HG02763 (cell line): ENCODE measurements around the gene PTP4A1.
A peak's percentile ranks its signal among the peaks of the same experiment; 100 is the strongest.
"Not testable (repeated sequence)": the region's sequence is repeated elsewhere in the genome, so short reads cannot be mapped to it uniquely, and the experiment has no call there.

Experiments used
- ATAC-seq: cut with Tn5 transposase; IDR thresholded peaks from one replicate; pipeline ENCODE4 v1.9.1; 2021; ENCODE audit warnings: mild to moderate bottlenecking, moderate library complexity; ENCODE audit not compliant: unreplicated experiment

PTP4A1 gene

DNA sequence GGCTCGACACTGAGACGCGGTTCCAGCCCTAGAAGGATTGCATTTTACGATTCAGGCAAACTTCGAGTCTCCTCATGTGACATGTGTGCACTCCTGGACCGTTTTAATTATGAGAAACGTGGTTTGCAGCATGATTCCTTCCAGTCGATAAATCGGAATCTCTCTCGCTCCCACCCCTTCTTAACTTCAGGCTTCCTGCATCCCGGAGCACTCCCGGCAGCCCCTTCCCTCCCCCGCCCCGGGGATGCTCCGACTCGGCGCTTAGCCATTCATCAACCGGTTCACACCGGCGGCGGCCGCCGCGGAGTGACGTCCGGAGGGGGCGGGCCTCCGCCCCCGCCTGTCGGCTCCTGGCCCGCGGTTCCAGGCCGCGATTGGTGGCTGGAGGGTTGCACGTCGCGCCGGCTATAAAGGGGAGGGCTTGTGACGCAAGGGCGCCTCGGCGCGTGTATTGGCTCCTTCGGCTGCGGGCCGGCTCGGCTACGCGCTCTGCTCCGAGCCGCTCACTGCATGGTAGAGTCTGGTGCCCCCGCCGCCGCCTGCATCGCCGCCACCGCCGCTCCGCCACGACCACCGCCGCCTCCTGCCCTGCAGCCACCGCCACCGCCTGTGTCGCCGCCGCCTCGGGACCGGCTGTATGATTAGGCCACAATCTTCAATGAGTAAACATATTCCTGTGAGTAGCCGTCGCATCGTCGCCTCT lies at the start of gene PTP4A1, which contains the start of gene LOC128125822:
Gene PTP4A1 (plus strand): TSS at position 437 of the 703 bp plus-strand sequence. CDS start 4,401 bp downstream, outside the sequence.
Gene LOC128125822 (plus strand): TSS at position 437 of the 703 bp plus-strand sequence.
- ATAC-seq: peak; percentile 87

DNA sequence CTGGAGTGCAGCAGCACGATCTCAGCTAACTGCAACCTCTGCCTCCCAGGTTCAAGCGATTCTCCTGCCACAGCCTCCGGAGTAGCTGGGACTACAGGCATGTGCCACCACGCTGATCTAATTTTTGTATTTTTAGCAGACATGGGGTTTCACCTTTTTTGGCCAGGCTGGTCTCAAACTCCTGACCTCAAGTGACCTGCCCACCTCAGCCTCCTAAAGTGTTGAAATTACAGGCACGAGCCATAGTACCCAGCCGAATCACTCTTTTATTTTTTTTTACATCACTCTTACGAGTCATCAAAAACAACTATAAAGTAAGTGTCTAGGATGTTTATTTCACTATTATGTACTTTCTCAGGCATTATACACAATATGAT lies 49.4 kb upstream of the PTP4A1 start:
- ATAC-seq: not testable (repeated sequence)

DNA sequence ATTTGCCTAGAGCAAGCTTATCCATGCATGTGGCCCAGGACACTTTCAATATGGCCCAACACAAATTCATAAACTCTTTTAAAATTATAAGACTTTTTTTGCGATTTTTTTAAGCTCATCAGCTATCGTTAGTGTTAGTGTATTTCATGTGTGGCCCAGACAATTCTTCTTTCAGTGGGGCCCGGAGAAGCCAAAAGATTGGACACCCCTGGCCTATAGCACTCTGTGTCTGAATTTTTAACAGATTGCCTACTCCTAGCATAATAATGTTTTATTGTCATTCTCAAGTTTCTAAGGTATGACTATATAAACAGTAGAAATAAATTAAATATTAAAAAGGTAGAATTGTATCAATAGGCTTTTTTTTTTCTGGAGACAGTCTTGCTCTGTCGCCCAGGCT lies 48.6 kb upstream of the PTP4A1 start:
- no peak for ATAC-seq

DNA sequence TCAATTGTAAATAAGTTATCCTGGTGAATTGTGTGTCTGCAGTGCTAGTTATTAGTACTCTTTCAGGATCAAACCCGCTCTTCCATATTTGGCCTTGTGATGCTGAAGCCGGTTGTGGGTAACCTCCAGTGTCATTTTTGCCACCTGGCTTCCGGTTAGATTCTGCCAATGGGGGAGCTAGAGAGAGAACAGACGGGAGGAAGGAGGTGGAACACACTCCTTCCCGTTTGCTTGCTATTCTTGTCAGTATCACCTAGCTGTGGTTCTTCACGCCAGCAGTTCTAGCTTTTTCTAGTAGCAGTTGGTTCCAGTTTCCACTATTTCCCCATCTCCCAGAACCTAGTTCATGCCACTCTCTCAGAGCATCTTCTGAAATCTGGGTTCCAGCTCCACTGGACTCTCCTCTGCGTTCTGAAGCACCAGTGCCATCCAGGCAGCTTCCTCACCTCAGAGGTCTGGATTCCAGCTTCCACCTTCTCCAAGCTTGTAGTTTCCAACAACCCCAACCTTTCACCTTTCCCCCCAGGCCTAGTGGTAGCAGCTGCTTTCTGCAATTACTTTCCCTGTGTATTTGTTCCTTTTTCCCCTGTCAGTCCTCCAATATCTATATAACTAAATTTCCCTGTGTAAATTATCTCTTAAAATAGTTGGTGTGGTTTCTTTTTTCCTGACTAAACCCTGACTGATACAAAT lies 46.9 kb upstream of the PTP4A1 start:
- no peak for ATAC-seq

DNA sequence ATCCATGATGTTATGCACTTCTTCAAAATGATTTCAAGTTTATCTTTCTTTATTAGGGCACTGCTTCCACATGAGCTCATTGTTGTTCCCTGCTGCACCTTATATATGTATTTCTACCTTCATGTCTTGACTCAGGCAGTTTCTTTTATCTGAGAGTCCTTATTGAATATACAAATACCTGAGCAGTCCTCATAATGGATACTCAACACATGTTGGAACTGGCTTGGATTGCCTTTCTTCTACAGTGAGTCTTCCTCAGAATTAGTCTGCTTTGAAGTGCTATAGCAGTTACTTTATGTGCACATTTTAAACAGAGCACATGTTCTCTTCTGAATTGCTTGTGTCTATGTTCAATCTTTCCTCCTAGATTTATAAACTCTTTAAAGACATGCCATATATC lies 45.3 kb upstream of the PTP4A1 start:
- no peak for ATAC-seq

DNA sequence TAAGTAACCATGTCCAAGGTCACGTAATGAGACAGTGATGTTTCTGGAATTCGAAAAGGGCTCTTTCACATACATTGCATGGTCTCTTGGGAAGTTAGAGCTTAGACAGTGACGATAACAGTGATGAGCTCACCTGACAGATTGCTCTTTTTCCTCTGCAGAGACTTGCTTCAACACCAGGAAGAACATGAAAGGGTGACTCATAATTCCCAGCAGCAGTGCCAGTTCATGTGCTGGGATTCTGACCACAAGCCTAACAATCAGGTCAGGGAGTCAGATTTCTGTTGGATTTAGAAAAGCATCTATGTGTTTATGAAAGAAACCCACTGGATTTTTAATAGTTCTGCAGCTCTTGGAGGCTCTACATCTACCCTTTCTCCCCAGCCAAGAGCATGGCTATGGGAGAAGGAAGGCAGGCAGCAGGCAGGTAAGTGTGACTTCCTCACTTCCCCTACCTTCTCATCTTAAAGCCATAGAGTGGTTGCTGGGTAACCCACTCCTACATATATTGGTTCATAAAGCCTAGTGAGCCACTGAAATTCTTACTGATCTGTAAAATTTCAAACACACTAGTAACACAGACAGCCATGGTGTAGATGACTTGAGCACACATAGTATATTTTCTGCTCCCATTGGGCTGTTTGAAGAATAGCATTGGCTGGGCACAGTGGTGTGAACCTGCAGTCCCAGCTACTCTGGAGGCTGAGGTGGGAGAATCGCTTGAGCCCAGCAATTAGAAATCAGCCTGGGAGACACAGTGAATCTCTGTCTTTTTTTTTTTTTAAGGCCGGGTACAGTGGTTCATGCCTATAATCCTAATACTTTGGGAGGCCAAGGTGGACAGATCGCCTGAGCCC lies 44.4 kb upstream of the PTP4A1 start:
- ATAC-seq: no peak

DNA sequence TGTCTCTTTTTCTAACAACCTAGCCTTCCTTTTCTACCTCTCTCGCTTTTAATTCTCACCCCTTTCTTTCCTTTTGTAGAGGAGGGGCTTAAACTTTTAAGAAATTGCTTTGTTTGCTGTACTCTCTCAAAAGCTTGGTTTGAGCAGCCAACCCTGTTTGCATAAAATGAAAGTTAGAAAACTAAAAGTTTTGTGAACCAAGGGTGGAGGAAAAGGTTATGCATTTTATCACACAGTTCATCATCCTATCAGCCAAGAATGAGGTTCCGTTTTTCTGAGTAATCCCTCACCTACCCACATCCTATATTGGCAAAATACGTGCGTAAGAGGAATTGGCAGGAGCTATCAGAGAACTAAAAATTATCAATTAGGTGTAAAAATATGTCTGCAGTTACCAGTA lies 42.8 kb upstream of the PTP4A1 start:
- no peak for ATAC-seq

DNA sequence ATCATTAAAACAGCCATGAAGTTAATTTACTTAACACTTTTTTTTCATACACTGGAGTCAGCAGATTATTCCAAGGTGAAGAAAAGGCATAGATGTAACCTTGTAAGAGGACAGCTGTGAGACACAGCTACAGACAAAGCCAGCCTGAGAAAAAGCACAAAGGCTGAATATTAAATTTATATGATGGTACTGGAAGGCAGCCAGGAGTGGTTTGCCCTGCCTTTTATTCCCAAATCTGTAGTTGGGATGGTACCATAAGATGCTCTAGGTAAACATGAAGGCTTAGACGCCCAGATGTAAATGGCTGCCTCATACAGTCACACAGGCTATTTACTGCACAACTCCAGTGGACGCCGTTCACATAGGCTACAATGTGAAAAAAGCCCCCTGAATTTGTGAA lies 42.1 kb upstream of the PTP4A1 start:
- ATAC-seq: no peak

DNA sequence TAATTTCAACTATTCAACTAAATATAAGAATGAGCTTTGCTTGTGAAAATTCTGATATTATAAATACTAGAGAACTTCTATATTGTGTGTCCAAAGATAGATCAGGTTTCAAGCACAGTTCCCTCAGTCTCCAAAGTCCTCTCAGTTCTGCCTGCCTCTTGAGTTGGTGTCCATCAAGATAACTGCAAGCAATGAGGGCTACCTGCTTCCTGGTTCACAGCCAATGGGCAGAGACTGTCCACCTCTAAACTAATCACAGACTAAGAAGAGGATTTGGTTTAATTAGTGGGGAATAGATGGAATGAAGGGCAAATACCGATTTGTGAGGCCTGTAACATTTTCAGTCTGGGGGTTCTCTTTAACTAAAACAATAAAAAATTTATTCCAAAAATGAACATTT lies 41.3 kb upstream of the PTP4A1 start:
- no peak for ATAC-seq

DNA sequence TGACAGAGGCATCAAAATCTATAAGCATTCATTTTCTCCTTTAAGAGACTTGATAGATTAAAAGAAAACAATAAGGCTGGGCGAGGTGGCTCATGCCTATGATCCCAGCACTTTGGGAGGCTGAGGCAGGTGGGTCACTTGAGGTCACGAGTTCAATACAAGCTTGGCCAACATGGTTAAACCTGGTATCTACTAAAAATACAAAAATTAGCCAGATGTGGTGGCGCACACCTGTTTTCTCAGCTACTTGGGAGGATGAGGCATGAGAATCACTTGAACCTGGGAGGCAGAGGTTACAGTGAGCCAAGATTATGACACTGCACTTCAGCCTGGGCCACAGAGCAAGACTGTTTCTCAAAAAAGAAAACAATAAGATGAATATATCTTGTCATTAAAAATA lies 39.3 kb upstream of the PTP4A1 start:
- no peak for ATAC-seq

DNA sequence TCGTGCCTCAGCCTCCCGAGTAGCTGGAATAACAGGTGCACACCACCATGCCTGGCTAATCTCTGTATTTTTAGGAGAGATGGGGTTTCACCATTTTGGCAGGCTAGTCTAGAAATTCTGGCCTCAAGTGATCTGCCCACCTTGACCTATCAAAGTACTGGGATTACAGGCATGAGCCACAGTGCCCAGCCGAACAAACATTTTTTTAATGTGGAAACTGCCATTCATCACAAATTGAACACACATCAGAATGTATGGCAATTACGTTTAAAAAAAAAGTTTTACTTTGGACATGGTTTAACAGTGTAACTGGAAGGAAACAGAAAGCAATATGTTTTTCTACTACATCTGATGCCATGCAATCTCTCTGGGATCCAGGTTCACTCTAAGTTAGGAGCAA lies 38.3 kb upstream of the PTP4A1 start:
- no peak for ATAC-seq

DNA sequence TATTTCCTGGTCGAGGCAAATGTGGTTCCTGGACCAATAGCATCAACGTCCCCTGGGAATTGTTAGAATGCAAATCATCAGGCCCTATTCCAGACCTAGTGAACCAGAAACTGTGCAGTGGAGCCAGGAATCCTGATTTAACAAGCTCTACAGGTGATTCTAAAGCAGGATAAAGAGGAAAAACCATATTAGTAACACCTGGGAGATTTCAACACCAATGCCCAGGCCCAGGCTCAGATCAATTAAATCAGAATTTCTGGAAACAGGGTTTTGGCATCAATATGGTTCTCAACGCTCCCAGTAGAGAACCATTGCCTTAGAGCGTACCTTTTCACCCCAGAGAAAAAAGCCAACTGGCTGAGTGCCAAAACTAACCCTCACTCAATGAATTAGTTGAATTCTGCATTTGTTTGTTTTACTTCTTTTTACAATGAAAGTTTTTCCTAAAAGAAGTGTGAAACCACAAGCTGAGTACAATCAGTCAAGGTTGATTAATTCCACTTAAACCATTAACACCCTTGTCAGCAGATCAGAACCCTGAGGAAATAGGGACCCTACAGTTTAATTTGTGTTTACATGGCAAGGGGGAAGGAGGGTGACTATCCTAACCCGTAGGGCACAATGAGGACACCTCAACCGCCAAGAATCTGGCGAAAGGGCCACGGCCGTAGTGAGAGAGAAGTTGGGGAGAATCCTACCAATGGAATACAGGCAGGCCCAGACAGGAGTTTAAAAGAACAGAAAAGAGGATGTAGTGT lies 34.9 kb upstream of the PTP4A1 start:
- peak; percentile 67 for ATAC-seq

DNA sequence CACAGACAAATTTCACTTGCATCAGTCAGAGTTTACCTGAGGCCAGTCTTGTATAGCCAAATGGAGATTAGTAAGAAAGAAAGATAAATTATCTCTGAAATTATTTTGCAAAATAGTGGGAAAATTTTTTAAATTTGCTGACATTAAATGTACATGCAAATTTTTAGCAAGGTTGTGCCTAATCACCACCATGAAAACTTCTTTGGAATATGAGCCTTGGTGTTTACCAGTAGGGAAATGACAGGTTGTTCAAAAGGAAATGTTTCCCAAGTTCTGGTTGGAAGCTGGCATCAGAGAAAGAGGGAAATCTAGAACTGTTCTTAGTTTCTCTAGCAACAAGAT lies 34.4 kb upstream of the PTP4A1 start:
- ATAC-seq: no peak

DNA sequence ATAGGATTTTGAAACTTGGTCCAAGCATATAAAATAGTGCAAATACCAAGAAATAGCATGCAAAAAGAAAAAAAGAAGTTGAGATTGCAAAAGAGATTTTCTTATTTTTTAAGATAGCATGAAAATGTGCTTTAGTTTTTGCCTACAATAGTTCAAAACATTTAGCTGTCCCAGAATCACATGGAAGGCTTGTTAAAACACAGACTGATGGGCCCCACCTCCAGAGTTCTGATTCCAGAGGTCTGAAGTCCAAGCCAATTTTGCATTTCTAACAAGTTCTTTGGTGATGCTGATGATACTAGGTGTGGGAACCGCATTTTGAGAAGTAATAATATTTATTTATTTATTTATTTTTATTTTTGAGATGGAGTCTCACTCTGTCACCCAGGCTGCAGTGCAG lies 33.7 kb upstream of the PTP4A1 start:
- ATAC-seq: no peak

DNA sequence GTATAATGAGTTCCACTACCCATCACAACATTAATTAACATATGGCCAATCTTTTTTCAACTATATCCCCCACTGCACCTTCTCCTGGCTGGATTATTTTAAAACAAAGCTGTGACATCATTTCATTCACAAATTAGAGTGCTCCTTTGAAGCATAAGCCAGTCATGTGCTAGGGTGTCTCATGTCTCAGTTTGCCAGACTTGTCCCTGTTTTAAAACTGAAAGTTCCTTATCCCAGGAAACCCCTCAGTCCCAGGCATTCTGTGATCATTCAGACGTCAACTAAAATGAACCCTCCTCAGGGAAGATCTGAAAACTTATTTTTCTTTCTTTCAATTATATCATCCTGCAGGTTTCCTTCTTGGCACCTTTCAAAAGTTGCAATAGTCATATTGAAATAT lies 29.3 kb upstream of the PTP4A1 start:
- ATAC-seq: no peak

DNA sequence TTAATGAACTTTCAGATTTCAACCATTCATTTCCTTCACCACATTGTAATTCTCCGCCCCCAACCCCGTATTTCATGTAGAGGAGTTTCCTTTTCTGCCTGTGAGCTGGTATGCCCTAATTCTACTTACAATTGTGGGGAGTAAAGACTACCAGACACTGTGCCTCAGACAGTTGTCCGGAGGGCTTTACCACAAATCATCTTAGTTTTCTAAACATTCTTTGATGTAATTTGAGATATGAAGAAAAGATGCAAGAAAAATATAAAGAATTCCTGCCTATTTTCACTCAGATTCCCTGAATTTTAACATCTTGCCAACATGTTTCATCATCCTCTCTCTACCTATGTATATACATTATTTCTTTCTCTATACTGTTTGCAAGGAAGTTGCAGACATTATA lies 28.3 kb upstream of the PTP4A1 start:
- ATAC-seq: no peak

DNA sequence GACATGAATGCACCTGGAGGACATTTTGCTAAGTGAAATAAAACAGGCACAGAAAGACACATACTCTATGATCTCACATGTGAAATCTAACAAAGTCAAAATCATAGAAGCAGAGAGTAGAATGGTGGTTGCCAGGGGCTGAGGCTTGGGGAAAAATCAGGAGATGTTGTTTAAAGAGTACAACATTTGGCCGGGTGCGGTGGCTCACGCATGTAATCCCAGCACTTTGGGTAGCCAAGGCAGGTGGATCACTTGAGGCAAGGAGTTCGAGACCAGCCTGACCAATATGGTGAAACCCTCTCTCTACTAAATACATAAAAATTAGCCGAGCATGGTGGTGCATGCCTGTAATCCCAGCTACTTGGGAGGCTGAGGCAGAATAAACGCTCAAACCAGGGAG lies 26.0 kb upstream of the PTP4A1 start:
- no peak for ATAC-seq

DNA sequence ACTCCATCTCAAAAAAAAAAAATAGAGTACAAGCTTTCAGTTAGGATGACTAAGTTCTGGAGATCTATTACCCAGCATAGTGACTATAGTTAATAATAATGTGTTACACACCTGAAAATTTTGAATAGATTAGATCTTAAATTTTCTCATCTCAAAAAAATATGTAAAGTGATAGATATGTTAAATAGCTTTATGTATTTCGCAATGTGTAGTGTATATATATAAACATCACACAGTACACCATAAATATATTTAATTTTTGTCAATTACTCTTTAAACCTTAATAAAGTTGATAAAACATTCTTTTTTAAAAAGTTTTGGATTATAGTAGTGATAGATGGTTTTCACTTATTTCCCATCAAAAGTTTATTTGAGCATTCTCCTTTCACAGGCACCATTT lies 25.6 kb upstream of the PTP4A1 start:
- ATAC-seq: no peak

DNA sequence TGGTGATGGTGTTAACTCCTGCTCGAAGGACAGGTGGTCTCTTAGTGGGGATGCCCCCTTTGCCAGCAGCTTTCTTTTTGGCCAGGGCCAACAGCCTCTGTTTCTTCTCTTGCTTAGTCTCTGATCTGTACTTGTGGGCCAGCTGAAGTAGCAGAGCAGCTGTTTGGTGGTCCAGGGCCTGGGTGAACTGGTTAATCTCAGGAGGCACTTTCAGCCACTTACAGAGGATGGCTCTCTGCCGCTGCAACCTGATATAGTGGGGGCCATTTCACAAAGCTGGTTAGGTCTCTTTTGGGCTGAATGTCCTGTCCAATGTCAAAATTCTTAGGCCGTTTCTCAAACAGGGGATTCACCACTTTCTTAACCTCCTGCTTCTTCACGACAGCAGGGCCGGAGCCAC lies 23.2 kb upstream of the PTP4A1 start:
- no peak for ATAC-seq

DNA sequence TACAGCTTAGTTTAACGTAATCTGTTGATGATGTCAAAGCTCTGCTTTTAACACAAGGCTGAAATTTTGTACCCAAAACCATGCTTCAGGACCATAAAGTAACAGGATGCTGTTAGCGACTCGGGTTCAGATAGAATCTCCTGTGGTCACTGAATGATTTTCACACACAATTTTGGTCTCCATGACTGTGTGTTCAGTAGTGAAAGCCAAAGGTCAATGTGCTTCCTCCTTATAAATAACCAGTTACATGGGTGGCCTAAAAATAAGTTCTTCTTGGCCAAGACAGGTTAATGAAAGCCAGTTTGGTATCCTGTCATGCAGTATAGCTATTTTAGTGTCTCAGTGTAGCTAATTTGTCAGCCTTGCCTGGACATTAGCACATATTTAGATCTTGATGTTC lies 19.1 kb upstream of the PTP4A1 start:
- peak; percentile 97 for ATAC-seq

DNA sequence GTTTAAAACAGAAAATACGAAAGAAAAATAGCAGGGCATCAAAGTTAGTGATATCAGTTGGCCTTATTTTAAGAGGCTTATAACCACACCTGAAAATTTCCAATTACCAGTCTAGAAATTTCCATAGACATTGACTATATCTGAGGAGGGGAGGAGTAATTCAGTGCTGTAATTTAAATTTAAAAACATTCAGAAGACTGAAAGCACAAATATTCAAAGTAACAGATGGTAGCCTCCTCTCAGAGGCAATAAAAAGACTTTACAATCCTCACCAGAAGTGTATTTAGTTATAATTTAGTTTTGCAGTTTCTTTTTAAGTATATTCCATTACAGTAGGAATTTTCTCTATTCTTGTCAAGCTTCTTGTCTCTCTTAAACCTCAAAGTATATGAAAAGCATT lies 18.4 kb upstream of the PTP4A1 start:
- ATAC-seq: no peak
